Mucosa of descending colon (tissue), 3 donors: ENCODE measurements around the gene ZNF414. TPM values are rescaled to one million over a fixed set of nuclear protein-coding genes. Genes with fewer than 3 reads are reported as not detected.
A peak's percentile ranks its signal among the peaks of the same experiment; 100 is the strongest.

ENCODE experiments used
- ATAC-seq: fragments of 200-7000 bp; cut with Tn5 transposase; one replicate; pipeline ENCODE4 v1.9.1; 2020; ENCODE audit warnings: mild to moderate bottlenecking, moderate library complexity
- DNase-seq, 3 donors: peaks; one replicate each; pipeline ENCODE4 v3.0.0-alpha.2; 2020
- H3K36me3 ChIP-seq: fragments of 200-600 bp; one replicate; pipeline ENCODE4 v1.8.0; 2021; ENCODE audit warnings: low read depth, mild to moderate bottlenecking
- H3K4me1 ChIP-seq: fragments of 200-600 bp; one replicate; pipeline ENCODE4 v1.8.0; 2021; ENCODE audit warnings: low read depth, mild to moderate bottlenecking
- H3K4me3 ChIP-seq: fragments of 200-600 bp; one replicate; pipeline ENCODE4 v1.8.0; 2021; ENCODE audit warnings: mild to moderate bottlenecking
- H3K9me3 ChIP-seq: fragments of 200-600 bp; one replicate; pipeline ENCODE4 v1.8.0; 2021; ENCODE audit warnings: mild to moderate bottlenecking
- CTCF ChIP-seq: fragments of 200-600 bp; IDR thresholded peaks from one replicate; pipeline ENCODE4 v1.8.0; 2022; ENCODE audit warnings: antibody characterized with exemption, mild to moderate bottlenecking
- intact Hi-C, 2 donors: fragments of 100-400 bp; cut with DNase I in 1 of 2; cut with micrococcal nuclease in 1 of 2; formaldehyde crosslinking; loops; one replicate each; pipeline versions ENCODE4 v1.11.0 to v1.11.1; 2022; cut with DNase I, micrococcal nuclease
- total RNA-seq, 3 donors: library from RNA; stranded (reverse); fragmentation: NEBNext Ultra II Directional in 2 of 3; extraction: Animal tissue kit (Norgen Biotek cat#: 25700) in 2 of 3; gene quantifications; one replicate each; pipeline versions ENCODE4 v1.2.1 to v1.2.4, GENCODE V29; 2021 to 2023
- donor health status: DM: no; HTN: no; CAD: no; lungs with moderate emphysema.
- donor health status: DM: no; HTN: no; CAD: no.
- donor health status: DM: no; HTN: yes; CAD: no.

ZNF414 gene
- total RNA-seq, 3 donors from 2014 or later: 22.2 to 22.7 (median 22.3) TPM

DNA sequence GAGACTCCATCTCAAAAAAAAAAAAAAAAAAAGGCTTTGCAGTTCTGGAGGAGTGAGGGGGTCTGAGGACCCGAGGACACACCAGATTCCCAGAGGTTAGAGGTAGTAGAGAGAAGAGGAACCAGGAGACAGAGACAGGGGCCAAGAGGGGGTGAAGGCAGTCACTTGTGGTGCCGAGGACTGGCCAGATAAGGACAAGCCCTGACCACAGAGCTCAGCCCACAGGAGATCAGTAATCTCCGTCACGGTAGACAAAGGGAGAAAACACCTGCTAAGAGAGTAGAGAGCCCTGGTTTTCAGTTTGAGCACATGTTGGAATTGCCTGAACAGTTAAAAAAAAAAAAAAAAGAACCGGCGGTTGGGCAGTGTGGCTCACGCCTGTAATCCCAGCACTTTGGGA lies 9.8 kb downstream of the ZNF414 start:
- ATAC-seq (no peak), DNase-seq (no peak)
- intact Hi-C loops: loop anchor here in 1 of 2 donors (10.0 kb wide), 1 partner anchor 149 kb away; no protein-coding TSS in a partner anchor
- H3K4me3 ChIP-seq: no peak overlapping the region
- no peak for TF ChIP-seq CTCF
- H3K36me3 ChIP-seq: no peaks in the 10 kb centered on the region
- peaks cover 12% of the 10 kb centered on the region for H3K4me1 ChIP-seq
- H3K9me3 ChIP-seq: no peaks in the 10 kb centered on the region

- ATAC-seq (no peak), DNase-seq (no peak)
- Histone ChIP-seq H3K4me1 (peaks cover 12% of the 10 kb centered on the region), H3K36me3 (no peaks in the 10 kb centered on the region), H3K9me3 (no peaks in the 10 kb centered on the region), H3K4me3 (no peak overlapping the region)
- TF ChIP-seq CTCF: no peak
- intact Hi-C loops: loop anchor here in 1 of 2 donors (10.0 kb wide), 1 partner anchor 149 kb away; no protein-coding TSS in a partner anchor
These were observed 10.5 kb downstream of the ZNF414 start for GRCh38 chr19:8503510-8503909.

DNA sequence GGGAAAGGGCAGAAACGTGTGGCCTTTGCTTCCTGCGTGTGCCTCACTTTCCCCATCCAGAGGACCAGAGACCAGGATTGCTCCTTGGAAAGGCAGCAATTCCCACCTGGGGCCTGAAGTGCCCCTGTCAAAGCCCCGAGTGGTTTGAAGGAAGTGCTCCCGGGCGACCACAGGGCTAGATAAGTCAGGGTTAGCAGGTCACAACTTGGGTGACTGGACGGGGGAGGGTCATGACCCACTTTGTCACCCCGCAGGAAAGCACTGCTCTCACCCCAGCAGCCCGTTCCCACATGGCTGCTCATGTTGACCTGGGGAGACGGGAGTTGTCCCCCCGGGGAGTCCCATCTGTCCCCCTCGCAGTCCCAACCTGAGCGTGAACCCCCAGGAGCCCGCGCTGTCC lies 12.0 kb downstream of the ZNF414 start:
- no peaks in the 10 kb centered on the region for H3K9me3 ChIP-seq
- H3K4me3 ChIP-seq: no peak overlapping the region
- DNase-seq (no peak), ATAC-seq (no peak)
- no peaks in the 10 kb centered on the region for H3K36me3 ChIP-seq
- H3K4me1 ChIP-seq: peaks cover 12% of the 10 kb centered on the region
- intact Hi-C loops: loop anchor here in 1 of 2 donors (10.0 kb wide), 1 partner anchor 147 kb away; no protein-coding TSS in a partner anchor
- TF ChIP-seq CTCF: no peak

DNA sequence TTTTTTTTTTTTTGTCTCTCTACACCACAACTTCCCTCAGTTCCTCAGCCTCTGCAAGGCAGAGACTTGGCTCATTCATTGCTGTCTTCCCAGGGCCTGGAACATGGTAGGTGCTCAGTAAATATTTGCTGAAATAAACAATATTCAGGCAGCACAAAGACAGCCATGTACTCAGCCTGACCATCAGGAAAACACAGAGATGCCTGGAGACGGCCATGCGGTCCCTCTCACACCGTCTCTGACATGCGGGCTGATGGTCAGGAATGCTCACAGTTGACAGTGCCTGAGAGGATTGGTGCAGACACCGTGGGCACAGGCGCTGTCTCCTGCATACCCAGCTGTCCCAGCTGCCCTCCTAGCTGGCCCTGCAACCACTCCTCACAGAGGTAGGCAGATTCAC lies 12.5 kb downstream of the ZNF414 start:
- Histone ChIP-seq H3K36me3 (no peaks in the 10 kb centered on the region), H3K4me3 (no peak overlapping the region), H3K4me1 (peaks cover 10% of the 10 kb centered on the region), H3K9me3 (no peaks in the 10 kb centered on the region)
- intact Hi-C loops: loop anchor here in 1 of 2 donors (10.0 kb wide), 1 partner anchor 147 kb away; no protein-coding TSS in a partner anchor
- TF ChIP-seq CTCF: no peak
- ATAC-seq (no peak), DNase-seq (no peak)

GRCh38 chr19:8500158-8500557 lies 13.8 kb downstream of the ZNF414 start:
- TF ChIP-seq CTCF: no peak
- Histone ChIP-seq H3K4me1 (no peaks in the 10 kb centered on the region), H3K9me3 (no peaks in the 10 kb centered on the region), H3K36me3 (no peaks in the 10 kb centered on the region), H3K4me3 (no peak overlapping the region)
- ATAC-seq: peak; percentile 19
- intact Hi-C loops: loop anchor here in 1 of 2 donors (10.0 kb wide), 1 partner anchor 145 kb away; no protein-coding TSS in a partner anchor
- no peak for DNase-seq
